ENCODE data around the gene KLB. TPM values are rescaled to one million over a fixed set of nuclear protein-coding genes. Genes with fewer than 3 reads are reported as not detected.
A peak's percentile ranks its signal among the peaks of the same experiment; 100 is the strongest.

Gene KLB
- polyA plus RNA-seq, 1 donor = 0.75 TPM

GRCh38 chr4:39458505-39459300, 52.0 kb downstream of the KLB start, which contains the start of the genes LIAS and RPL9:
Gene LIAS, plus strand, starts transcription at chr4:39459056. Its CDS starts 62 bp downstream, at chr4:39459118.
Gene RPL9, minus strand, starts transcription at chr4:39458922. Its CDS starts 483 bp downstream, at chr4:39458439.
- no peaks in the 10 kb centered on the region for H3K27me3 ChIP-seq (ENCODE audit: control insufficient read depth, insufficient read depth, low read length)
- H3K36me3 ChIP-seq (ENCODE audit: control insufficient read depth, insufficient read depth, low read length) = peaks cover 43% of the 10 kb centered on the region
- peaks cover 12% of the 10 kb centered on the region for H3K4me1 ChIP-seq (ENCODE audit: control insufficient read depth, insufficient read depth, low read length)
- peak; percentile 99 for DNase-seq
- WGBS (ENCODE audit: insufficient coverage, low lambda C conversion rate) = 0% methylated on average over 3 of the region's 55 CpGs
- H3K4me3 ChIP-seq (ENCODE audit: low read length) = peak within 1 kb of the TSS; percentile 77
- H3K27ac ChIP-seq (ENCODE audit: low read length) = peak within 1 kb of the TSS; percentile 93
- H3K9me3 ChIP-seq (ENCODE audit: control insufficient read depth, low read depth, low read length) = no peaks in the 10 kb centered on the region

DNA sequence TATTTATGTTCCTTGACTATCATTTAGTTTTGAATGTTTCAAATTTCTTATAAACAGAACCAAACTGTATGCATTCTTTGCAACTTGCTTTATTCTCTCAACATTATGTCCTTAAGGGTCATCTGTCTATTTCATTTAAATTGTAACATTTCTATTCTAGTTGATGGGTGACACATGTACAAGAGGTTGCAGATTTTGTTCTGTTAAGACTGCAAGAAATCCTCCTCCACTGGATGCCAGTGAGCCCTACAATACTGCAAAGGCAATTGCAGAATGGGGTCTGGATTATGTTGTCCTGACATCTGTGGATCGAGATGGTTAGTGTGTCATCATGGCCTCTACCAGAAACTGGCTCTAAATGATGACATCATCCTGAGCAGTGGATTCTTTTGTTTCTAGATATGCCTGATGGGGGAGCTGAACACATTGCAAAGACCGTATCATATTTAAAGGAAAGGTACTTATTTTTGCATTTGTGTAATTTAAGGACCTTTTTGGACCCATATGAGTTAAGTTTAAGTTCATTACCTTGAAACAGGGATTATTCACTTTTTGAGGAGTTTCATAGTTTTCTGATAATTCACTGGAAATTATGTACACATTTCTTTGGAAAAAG, 58.3 kb downstream of the KLB start:
- H3K27ac ChIP-seq (ENCODE audit: low read length) = no peak overlapping the region
- peaks cover 3% of the 10 kb centered on the region for H3K4me1 ChIP-seq (ENCODE audit: control insufficient read depth, insufficient read depth, low read length)
- H3K4me3 ChIP-seq (ENCODE audit: low read length) = no peak overlapping the region
- no CpG with 5 or more reads among the region's 2 CpGs for WGBS (ENCODE audit: insufficient coverage, low lambda C conversion rate)
- peaks cover 21% of the 10 kb centered on the region for H3K36me3 ChIP-seq (ENCODE audit: control insufficient read depth, insufficient read depth, low read length)
- DNase-seq = no peak
- no peaks in the 10 kb centered on the region for H3K9me3 ChIP-seq (ENCODE audit: control insufficient read depth, low read depth, low read length)
- no peaks in the 10 kb centered on the region for H3K27me3 ChIP-seq (ENCODE audit: control insufficient read depth, insufficient read depth, low read length)

- no CpG with 5 or more reads among the region's 4 CpGs for WGBS (ENCODE audit: insufficient coverage, low lambda C conversion rate)
- Histone ChIP-seq H3K9me3 (ENCODE audit: control insufficient read depth, low read depth, low read length) (no peaks in the 10 kb centered on the region), H3K27me3 (ENCODE audit: control insufficient read depth, insufficient read depth, low read length) (no peaks in the 10 kb centered on the region), H3K36me3 (ENCODE audit: control insufficient read depth, insufficient read depth, low read length) (peaks cover 24% of the 10 kb centered on the region), H3K27ac (ENCODE audit: low read length) (no peak overlapping the region), H3K4me3 (ENCODE audit: low read length) (no peak overlapping the region), H3K4me1 (ENCODE audit: control insufficient read depth, insufficient read depth, low read length) (peaks cover 3% of the 10 kb centered on the region)
- peak in 1 of 2 donors; percentile 39 for DNase-seq
Observed at GRCh38 chr4:39466747-39467146, 60.0 kb downstream of the KLB start.

- 100% methylated on average over 1 of the region's 4 CpGs for WGBS (ENCODE audit: insufficient coverage, low lambda C conversion rate)
- H3K9me3 ChIP-seq (ENCODE audit: control insufficient read depth, low read depth, low read length) = no peaks in the 10 kb centered on the region
- H3K27ac ChIP-seq (ENCODE audit: low read length) = no peak overlapping the region
- peaks cover 28% of the 10 kb centered on the region for H3K36me3 ChIP-seq (ENCODE audit: control insufficient read depth, insufficient read depth, low read length)
- H3K4me1 ChIP-seq (ENCODE audit: control insufficient read depth, insufficient read depth, low read length) = peaks cover 3% of the 10 kb centered on the region
- no peak overlapping the region for H3K4me3 ChIP-seq (ENCODE audit: low read length)
- DNase-seq = no peak
- no peaks in the 10 kb centered on the region for H3K27me3 ChIP-seq (ENCODE audit: control insufficient read depth, insufficient read depth, low read length)
Observed at GRCh38 chr4:39467464-39467863, 60.7 kb downstream of the KLB start.

DNA sequence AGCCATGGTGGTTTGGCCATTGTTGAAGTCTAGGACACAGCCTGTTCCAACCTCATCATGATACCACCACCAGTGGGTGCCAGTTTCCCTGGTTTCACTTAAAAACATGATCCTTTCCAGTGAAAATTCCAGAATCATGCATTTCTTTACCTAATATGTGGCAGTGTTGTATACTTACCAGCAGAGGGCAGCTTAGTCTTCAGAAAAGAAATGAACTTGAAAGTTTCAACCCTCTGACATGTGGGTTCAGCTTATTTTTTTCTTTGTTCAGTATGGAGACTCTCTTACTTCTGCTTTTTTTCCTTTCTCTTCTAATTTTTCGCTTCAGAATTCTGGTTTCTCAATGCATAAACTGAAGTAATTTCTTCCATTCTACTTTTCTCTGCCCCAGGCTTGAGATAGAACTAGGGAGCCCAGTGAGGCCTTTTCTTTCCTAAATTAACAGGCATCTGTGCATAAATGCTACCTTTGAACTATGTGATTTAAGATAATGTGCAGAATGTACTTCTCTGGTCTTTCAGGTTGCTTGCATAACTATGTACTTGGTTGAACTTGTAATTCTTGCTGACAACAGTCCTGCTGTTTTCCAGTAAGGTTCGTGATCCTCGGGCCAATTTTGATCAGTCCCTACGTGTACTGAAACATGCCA, 62.8 kb downstream of the KLB start:
- WGBS (ENCODE audit: insufficient coverage, low lambda C conversion rate) = 30% methylated on average over 2 of the region's 4 CpGs
- no peaks in the 10 kb centered on the region for H3K27me3 ChIP-seq (ENCODE audit: control insufficient read depth, insufficient read depth, low read length)
- peak; percentile 55 to 80 for DNase-seq
- peaks cover 14% of the 10 kb centered on the region for H3K36me3 ChIP-seq (ENCODE audit: control insufficient read depth, insufficient read depth, low read length)
- H3K9me3 ChIP-seq (ENCODE audit: control insufficient read depth, low read depth, low read length) = no peaks in the 10 kb centered on the region
- H3K4me1 ChIP-seq (ENCODE audit: control insufficient read depth, insufficient read depth, low read length) = peaks cover 3% of the 10 kb centered on the region
- H3K4me3 ChIP-seq (ENCODE audit: low read length) = no peak overlapping the region
- H3K27ac ChIP-seq (ENCODE audit: low read length) = peak overlapping the region; percentile 79

DNA sequence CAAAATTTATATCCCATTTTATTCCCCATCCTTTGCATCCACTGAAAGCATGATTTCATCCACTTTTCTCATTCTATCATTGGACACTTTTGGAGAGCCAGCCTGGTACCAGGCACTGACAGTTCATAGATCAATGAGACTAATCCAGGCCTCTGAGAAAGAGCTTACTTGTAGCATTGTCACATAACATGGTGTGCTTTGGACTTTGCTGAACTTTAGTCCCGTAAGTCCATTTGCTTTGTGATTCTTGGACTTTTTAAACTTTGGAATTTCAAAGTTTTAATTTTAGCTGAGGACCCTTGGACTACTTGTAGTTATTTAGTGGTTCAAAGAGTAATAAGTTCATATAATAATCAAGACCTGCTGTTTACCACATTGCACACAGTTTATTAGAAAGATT, 63.7 kb downstream of the KLB start:
- Histone ChIP-seq H3K36me3 (ENCODE audit: control insufficient read depth, insufficient read depth, low read length) (peaks cover 11% of the 10 kb centered on the region), H3K27ac (ENCODE audit: low read length) (peak overlapping the region; percentile 79)
- WGBS (ENCODE audit: insufficient coverage, low lambda C conversion rate) = no CpG with 5 or more reads among the region's 1 CpG

DNA sequence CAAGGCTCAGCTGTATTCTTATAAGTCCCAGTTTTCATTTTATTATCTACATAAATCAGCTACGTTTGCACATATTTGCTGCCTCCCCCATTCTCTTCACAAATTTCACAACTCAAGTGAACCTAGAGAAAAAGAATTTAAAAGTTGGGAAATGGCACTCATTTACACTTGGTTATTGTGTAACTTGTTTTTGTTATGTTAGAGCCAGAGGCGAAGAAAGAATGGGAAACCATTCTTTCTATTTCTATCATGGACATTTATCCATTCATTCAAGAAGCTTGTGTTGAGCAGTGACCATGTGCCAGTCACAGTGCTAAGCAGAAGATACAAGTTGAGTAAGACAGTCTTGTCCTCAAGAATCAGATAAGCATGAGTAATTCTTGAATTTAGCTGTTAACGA, 65.7 kb downstream of the KLB start:
- H3K36me3 ChIP-seq (ENCODE audit: control insufficient read depth, insufficient read depth, low read length) = peaks cover 7% of the 10 kb centered on the region
- no peak overlapping the region for H3K27ac ChIP-seq (ENCODE audit: low read length)
- no peaks in the 10 kb centered on the region for H3K27me3 ChIP-seq (ENCODE audit: control insufficient read depth, insufficient read depth, low read length)
- H3K9me3 ChIP-seq (ENCODE audit: control insufficient read depth, low read depth, low read length) = no peaks in the 10 kb centered on the region
- DNase-seq = no peak
- H3K4me3 ChIP-seq (ENCODE audit: low read length) = no peak overlapping the region
- peaks cover 3% of the 10 kb centered on the region for H3K4me1 ChIP-seq (ENCODE audit: control insufficient read depth, insufficient read depth, low read length)
- 79% methylated on average over 2 of the region's 3 CpGs for WGBS (ENCODE audit: insufficient coverage, low lambda C conversion rate)

More for the DNA sequence above, 63.7 kb downstream of the KLB start:
- H3K27me3 ChIP-seq (ENCODE audit: control insufficient read depth, insufficient read depth, low read length) = no peaks in the 10 kb centered on the region
- H3K4me1 ChIP-seq (ENCODE audit: control insufficient read depth, insufficient read depth, low read length) = peaks cover 3% of the 10 kb centered on the region
- no peaks in the 10 kb centered on the region for H3K9me3 ChIP-seq (ENCODE audit: control insufficient read depth, low read depth, low read length)
- H3K4me3 ChIP-seq (ENCODE audit: low read length) = no peak overlapping the region
- DNase-seq = peak; percentile 35 to 67

DNA sequence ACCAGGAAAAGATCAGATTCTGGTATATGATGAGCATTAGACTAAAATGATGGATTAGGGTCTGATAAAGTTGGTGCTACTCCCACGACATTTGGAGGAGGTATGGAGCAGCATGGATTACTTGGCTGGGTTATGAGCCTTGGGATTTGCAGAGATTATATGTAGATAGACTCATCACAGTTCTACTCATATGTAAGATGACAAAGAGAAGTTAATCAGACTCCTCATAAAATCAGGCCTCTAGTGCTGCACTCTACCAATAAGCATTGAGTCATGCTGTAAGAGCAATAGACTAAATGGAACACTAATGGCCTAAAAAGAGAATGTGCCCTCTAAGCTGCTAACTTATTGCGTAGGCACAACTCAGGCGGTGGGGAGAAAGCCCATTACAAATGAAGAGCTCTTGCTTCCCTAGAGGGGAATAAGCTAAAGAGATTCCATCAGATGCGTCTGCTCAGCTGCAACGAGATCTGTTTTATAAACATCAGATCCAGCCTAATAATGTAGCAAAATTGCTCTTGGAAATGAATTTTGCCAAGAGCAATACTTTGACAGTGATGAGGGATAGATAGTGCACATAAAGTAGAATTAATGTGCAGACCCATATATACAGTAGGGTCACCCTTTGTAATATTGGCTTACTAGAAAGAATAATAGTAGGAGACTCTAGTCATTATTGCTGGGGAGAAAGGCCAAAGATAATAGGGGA, 69.6 kb downstream of the KLB start:
- H3K27ac ChIP-seq (ENCODE audit: low read length) = no peak overlapping the region
- H3K4me1 ChIP-seq (ENCODE audit: control insufficient read depth, insufficient read depth, low read length) = no peaks in the 10 kb centered on the region
- no CpG with 5 or more reads among the region's 5 CpGs for WGBS (ENCODE audit: insufficient coverage, low lambda C conversion rate)
- H3K4me3 ChIP-seq (ENCODE audit: low read length) = no peak overlapping the region
- H3K9me3 ChIP-seq (ENCODE audit: control insufficient read depth, low read depth, low read length) = no peaks in the 10 kb centered on the region
- DNase-seq = no peak
- H3K27me3 ChIP-seq (ENCODE audit: control insufficient read depth, insufficient read depth, low read length) = no peaks in the 10 kb centered on the region
- peaks cover 5% of the 10 kb centered on the region for H3K36me3 ChIP-seq (ENCODE audit: control insufficient read depth, insufficient read depth, low read length)

DNA sequence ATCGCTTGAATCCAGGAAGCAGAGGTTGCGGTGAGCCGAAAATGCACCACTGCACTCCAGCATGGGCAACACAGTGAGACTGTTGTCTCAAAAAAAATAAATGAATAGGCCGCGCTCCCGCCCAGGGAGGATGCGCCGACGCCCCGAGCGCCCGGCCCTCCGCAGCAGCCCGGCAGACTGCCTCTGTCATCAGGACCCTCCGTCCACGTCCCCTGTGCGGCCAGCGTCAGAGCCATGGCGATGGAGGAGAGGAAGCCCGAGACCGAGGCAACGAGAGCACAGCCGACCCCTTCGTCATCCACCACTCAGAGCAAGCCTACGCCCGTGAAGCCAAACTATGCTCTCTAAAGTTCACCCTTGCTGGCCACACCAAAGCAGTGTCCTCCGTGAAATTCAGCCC, 73.5 kb downstream of the KLB start:
- Histone ChIP-seq H3K4me3 (ENCODE audit: low read length) (no peak overlapping the region), H3K27me3 (ENCODE audit: control insufficient read depth, insufficient read depth, low read length) (no peaks in the 10 kb centered on the region), H3K9me3 (ENCODE audit: control insufficient read depth, low read depth, low read length) (peaks cover 6% of the 10 kb centered on the region), H3K27ac (ENCODE audit: low read length) (no peak overlapping the region), H3K36me3 (ENCODE audit: control insufficient read depth, insufficient read depth, low read length) (no peaks in the 10 kb centered on the region), H3K4me1 (ENCODE audit: control insufficient read depth, insufficient read depth, low read length) (no peaks in the 10 kb centered on the region)
- DNase-seq = no peak
- WGBS (ENCODE audit: insufficient coverage, low lambda C conversion rate) = no CpG with 5 or more reads among the region's 27 CpGs

Measured in large intestine (tissue), 3 donors.